ENCODE measurements around the gene NUSAP1. TPM values are rescaled to one million over a fixed set of nuclear protein-coding genes. Genes with fewer than 3 reads are reported as not detected.

The NUSAP1 gene
- total RNA-seq, 1 experiment from 2014 or later = 178 TPM

DNA sequence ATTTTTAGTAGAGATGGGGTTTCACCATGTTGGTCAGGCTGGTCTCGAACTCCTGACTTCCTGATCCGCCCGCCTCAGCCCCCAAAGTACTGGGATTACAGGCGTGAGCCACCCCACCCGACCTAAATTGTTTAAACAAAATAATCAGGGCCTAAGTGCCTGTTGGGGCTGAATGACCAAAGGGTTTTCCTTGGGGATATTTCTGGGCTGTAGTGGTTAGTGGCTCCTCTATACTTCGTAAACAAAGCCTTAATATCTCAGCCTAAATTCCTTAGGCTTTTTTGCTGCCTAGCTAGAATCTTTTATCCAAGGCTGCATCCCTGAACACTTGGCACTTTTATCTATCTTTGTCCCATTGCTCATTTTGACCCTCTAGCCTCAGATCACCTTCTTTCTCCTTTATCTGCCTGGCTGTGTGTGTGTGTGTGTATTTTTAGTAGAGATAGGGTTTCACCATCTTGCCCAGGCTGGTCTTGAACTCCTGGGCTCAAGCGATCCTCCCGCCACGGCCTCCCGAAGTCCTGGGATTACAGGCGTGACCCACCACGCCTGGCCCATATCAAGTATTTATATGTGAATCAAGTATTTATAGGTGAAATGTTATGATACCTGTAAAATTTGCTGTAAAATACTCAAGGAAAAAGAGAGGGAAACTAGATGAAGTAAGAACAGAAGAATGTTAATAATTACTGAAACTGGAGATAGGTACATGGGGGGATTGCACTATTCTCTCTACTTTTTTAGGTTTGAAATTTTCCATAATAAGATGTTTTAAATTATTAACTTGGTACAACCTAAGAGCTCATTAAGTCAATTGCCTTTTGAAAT lies 1.8 kb downstream of the NUSAP1 start:
- Histone ChIP-seq H4K20me1 (ENCODE audit: low read length) (no peaks in the 10 kb centered on the region), H3K36me3 (ENCODE audit: low read depth, low read length) (peaks cover 15% of the 10 kb centered on the region), H3K4me1 (ENCODE audit: insufficient read depth, low read length) (peaks cover 11% of the 10 kb centered on the region; the same call in 1 of the 2 replicates), H3K4me2 (ENCODE audit: low read length) (peak overlapping the region; percentile 83), H3K4me3 (ENCODE audit: low read length) (peak overlapping the region; percentile 87), H2AFZ (ENCODE audit: low read length) (peak overlapping the region; percentile 80; the same call in 1 of the 2 replicates), H3K79me2 (ENCODE audit: low read length) (peaks cover 77% of the 10 kb centered on the region), H3K27ac (ENCODE audit: low read length) (no peak overlapping the region), H3K9ac (ENCODE audit: low read length) (peak overlapping the region; percentile 92), H3K9me3 (ENCODE audit: low read length) (no peaks in the 10 kb centered on the region), H3K9me2 (replicated peaks; ENCODE audit: low read length) (no peaks in the 10 kb centered on the region), H3F3A (ENCODE audit: low read length, unreplicated experiment) (no peaks in the 10 kb centered on the region), H3K27me3 (ENCODE audit: low read length) (no peaks in the 10 kb centered on the region)
- ChIA-PET POLR2A (ENCODE audit: unreplicated experiment) (no interaction called here), CTCF (no interaction called here)
- intact Hi-C loops (cut with micrococcal nuclease) = no loop called here
- DNase-seq = peak; percentile 4
- BruUV-seq (replicated peaks) = no TSS peak
- TF ChIP-seq EZH2phosphoT487 (IDR thresholded peaks at IDR 0.05; ENCODE audit: borderline replicate concordance, low read length) (no peak), EZH2 (IDR thresholded peaks at IDR 0.05; ENCODE audit: low read length, unreplicated experiment) (no peak)
- TF ChIP-seq, protein P1, sequence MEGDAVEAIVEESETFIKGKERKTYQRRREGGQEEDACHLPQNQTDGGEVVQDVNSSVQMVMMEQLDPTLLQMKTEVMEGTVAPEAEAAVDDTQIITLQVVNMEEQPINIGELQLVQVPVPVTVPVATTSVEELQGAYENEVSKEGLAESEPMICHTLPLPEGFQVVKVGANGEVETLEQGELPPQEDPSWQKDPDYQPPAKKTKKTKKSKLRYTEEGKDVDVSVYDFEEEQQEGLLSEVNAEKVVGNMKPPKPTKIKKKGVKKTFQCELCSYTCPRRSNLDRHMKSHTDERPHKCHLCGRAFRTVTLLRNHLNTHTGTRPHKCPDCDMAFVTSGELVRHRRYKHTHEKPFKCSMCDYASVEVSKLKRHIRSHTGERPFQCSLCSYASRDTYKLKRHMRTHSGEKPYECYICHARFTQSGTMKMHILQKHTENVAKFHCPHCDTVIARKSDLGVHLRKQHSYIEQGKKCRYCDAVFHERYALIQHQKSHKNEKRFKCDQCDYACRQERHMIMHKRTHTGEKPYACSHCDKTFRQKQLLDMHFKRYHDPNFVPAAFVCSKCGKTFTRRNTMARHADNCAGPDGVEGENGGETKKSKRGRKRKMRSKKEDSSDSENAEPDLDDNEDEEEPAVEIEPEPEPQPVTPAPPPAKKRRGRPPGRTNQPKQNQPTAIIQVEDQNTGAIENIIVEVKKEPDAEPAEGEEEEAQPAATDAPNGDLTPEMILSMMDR (conservative IDR thresholded peaks at IDR 0.05; ENCODE audit: low read depth, low read length) = no peak
- ATAC-seq = no peak

DNA sequence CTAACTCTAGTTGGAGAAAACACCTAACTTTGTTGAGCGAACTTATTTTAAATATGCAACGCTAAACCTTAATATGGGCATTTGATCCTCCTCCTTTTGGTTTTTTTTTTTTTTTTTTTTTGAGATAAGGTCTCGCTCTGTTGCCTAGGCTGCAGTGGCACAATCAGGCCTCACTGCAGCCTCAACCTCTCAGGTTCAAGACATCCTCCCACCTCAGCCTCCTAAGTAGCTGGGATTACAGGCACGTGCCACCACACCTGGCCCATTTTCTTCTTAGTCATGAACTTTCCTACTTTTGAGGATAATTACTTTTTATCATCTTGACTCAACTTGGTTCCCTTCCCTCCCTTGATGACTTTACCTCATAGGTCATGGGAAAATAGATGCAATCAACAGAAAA lies 3.9 kb downstream of the NUSAP1 start:
- Histone ChIP-seq H3F3A (ENCODE audit: low read length, unreplicated experiment) (no peaks in the 10 kb centered on the region), H3K4me1 (ENCODE audit: insufficient read depth, low read length) (peaks cover 12% of the 10 kb centered on the region; the same call in 1 of the 2 replicates), H3K79me2 (ENCODE audit: low read length) (peaks cover 86% of the 10 kb centered on the region), H3K27me3 (ENCODE audit: low read length) (no peaks in the 10 kb centered on the region), H2AFZ (ENCODE audit: low read length) (no peak overlapping the region), H3K27ac (ENCODE audit: low read length) (no peak overlapping the region), H3K36me3 (ENCODE audit: low read depth, low read length) (peaks cover 27% of the 10 kb centered on the region), H3K9me3 (ENCODE audit: low read length) (no peaks in the 10 kb centered on the region), H3K9ac (ENCODE audit: low read length) (no peak overlapping the region), H3K4me2 (ENCODE audit: low read length) (no peak overlapping the region), H3K9me2 (replicated peaks; ENCODE audit: low read length) (no peaks in the 10 kb centered on the region), H4K20me1 (ENCODE audit: low read length) (no peaks in the 10 kb centered on the region; the same call in 1 of the 2 replicates), H3K4me3 (ENCODE audit: low read length) (no peak overlapping the region)
- intact Hi-C loops (cut with micrococcal nuclease) = no loop called here
- ChIA-PET CTCF (no interaction called here), POLR2A (ENCODE audit: unreplicated experiment) (no interaction called here)
- TF ChIP-seq EZH2phosphoT487 (IDR thresholded peaks at IDR 0.05; ENCODE audit: borderline replicate concordance, low read length) (no peak), EZH2 (IDR thresholded peaks at IDR 0.05; ENCODE audit: low read length, unreplicated experiment) (no peak)
- TF ChIP-seq, protein P1 (conservative IDR thresholded peaks at IDR 0.05; ENCODE audit: low read depth, low read length) = no peak
- BruUV-seq (replicated peaks) = no TSS peak
- no peak for DNase-seq
- ATAC-seq = no peak

DNA sequence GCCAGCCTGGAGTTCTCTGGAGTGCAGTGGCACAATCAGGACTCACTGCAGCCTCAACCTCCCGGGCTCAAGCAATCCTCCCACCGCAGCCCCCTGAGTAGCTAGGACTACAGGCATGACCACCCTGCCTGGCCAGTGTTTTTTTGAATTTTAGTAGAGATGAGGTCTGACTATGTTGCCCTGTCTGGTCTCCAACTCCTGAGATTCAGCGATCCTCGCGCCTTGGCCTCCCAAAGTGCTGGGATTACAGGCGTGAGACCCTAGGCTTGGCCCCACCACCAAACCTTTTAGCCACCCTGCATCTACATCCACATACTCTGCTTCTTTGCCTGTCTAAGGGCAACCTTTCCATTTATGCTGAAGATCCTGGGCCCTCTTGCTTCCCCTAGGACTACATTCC lies 4.4 kb downstream of the NUSAP1 start:
- H3K4me2 ChIP-seq (ENCODE audit: low read length) = no peak overlapping the region
- H3K79me2 ChIP-seq (ENCODE audit: low read length) = peaks cover 87% of the 10 kb centered on the region
- no peak for DNase-seq
- H3K9me3 ChIP-seq (ENCODE audit: low read length) = no peaks in the 10 kb centered on the region
- no TSS peak for BruUV-seq (replicated peaks)
- TF ChIP-seq EZH2phosphoT487 (IDR thresholded peaks at IDR 0.05; ENCODE audit: borderline replicate concordance, low read length) (no peak), EZH2 (IDR thresholded peaks at IDR 0.05; ENCODE audit: low read length, unreplicated experiment) (no peak)
- TF ChIP-seq, protein P1 (conservative IDR thresholded peaks at IDR 0.05; ENCODE audit: low read depth, low read length) = no peak
- no peak overlapping the region for H3K9ac ChIP-seq (ENCODE audit: low read length)
- peaks cover 17% of the 10 kb centered on the region for H3K4me1 ChIP-seq (ENCODE audit: insufficient read depth, low read length)
- POLR2A ChIA-PET (ENCODE audit: unreplicated experiment) = no interaction called here
- no peaks in the 10 kb centered on the region for H3K9me2 ChIP-seq (replicated peaks; ENCODE audit: low read length)
- CTCF ChIA-PET = interaction anchor here (0.6 kb wide), 1 partner anchor 390 kb away, joined by 4 read pairs; no protein-coding TSS in a partner anchor
- no peaks in the 10 kb centered on the region for H3K27me3 ChIP-seq (ENCODE audit: low read length)
- H3K36me3 ChIP-seq (ENCODE audit: low read depth, low read length) = peaks cover 29% of the 10 kb centered on the region
- no peak overlapping the region for H2AFZ ChIP-seq (ENCODE audit: low read length)
- H3K27ac ChIP-seq (ENCODE audit: low read length) = no peak overlapping the region
- no peak for ATAC-seq
- H3K4me3 ChIP-seq (ENCODE audit: low read length) = no peak overlapping the region
- intact Hi-C loops (cut with micrococcal nuclease) = no loop called here
- peaks cover 5% of the 10 kb centered on the region; the same call in 1 of the 2 replicates for H4K20me1 ChIP-seq (ENCODE audit: low read length)
- no peaks in the 10 kb centered on the region for H3F3A ChIP-seq (ENCODE audit: low read length, unreplicated experiment)

Measured in PC-3 (cell line).